Ovary (tissue), 9 donors: ENCODE results near the gene ZNF70. TPM values are rescaled to one million over a fixed set of nuclear protein-coding genes. Genes with fewer than 3 reads are reported as not detected.

Experiments used
- DNase-seq, 5 donors: peaks; one replicate each; pipeline ENCODE4 v3.0.0-alpha.2; 2019 to 2020
- H3K27ac ChIP-seq, 2 donors: fragments of 200-600 bp; one replicate each; pipeline versions ENCODE4 v1.5.1 to v1.8.0; 2019 to 2022
- H3K27me3 ChIP-seq: fragments of 200-600 bp; one replicate; pipeline ENCODE4 v1.8.0; 2022
- H3K36me3 ChIP-seq: fragments of 200-600 bp; sonication (generic); one replicate; pipeline ENCODE4 v1.5.1; 2019
- H3K4me1 ChIP-seq: one replicate; pipeline ENCODE4 v1.8.1; 2013; ENCODE audit warnings: mild to moderate bottlenecking, moderate library complexity; ENCODE audit not compliant: insufficient read depth
- H3K4me3 ChIP-seq: fragments of 200-600 bp; sonication (generic); one replicate; pipeline ENCODE4 v1.5.1; 2017
- H3K9me3 ChIP-seq, 2 donors: fragments of 200-600 bp in 1 of 2; sonication (generic) in 1 of 2; one replicate each; pipeline versions ENCODE4 v1.5.1 to v1.8.1; 2013 to 2019; ENCODE audit warnings: mild to moderate bottlenecking in 1 of 2, moderate library complexity in 1 of 2
- EP300 ChIP-seq: sonication (generic); formaldehyde crosslinking; IDR thresholded peaks from one replicate; pipeline ENCODE4 v1.6.1; 2017; ENCODE audit warnings: antibody characterized with exemption
- POLR2A ChIP-seq: fragments of 450-650 bp; IDR thresholded peaks from one replicate; pipeline ENCODE4 v1.6.1; 2017; ENCODE audit warnings: antibody characterized with exemption, mild to moderate bottlenecking, moderate library complexity
- WGBS, 3 donors: extraction: QIAGEN DNeasy Blood & Tissue Kit in 1 of 3; methylation state at CpG; one replicate each; pipeline versions ENCODE4 v1.1.5 to v1.1.7; 2013 to 2017; 5-methylcytosine and 5-hydroxymethylcytosine counted together
- intact Hi-C, 4 donors: fragments of 100-400 bp; cut with DNase I; formaldehyde crosslinking; loops; one replicate each; pipeline versions ENCODE4 v1.11.0 to v1.15.1; 2022 to 2023
- polyA plus RNA-seq, 2 donors: library from polyadenylated mRNA; stranded (reverse); fragments of 200-250 nt in 1 of 2; fragments of 350-450 nt in 1 of 2; fragmentation: Illumina TruSeq in 1 of 2; extraction: RNeasy Lipid Tissue Mini Kit (QIAGEN cat#74804) in 1 of 2; gene quantifications; one replicate each; pipeline ENCODE4 v1.2.3, GENCODE V29; 2013 to 2014
- total RNA-seq, 7 donors: library from RNA; depleted of rRNA in 2 of 7; stranded (reverse); fragments of >200 nt in 2 of 7; fragmentation: NEBNext Ultra II Directional in 3 of 7; extraction: Animal tissue kit (Norgen Biotek cat#: 25700) in 3 of 7; gene quantifications; one replicate each; pipeline versions ENCODE4 v1.1.0 to v1.2.4, GENCODE V29; 2016 to 2023
- TF ChIP-seq, protein P1 (sequence below), 3 donors: fragments of 450-650 bp in 2 of 3; fragments of 200-600 bp in 1 of 3; IDR thresholded peaks; one replicate each; pipeline versions ENCODE4 v1.5.1 to v1.8.0; 2016 to 2022; ENCODE audit warnings: antibody characterized with exemption in 3 of 3, mild to moderate bottlenecking in 1 of 3
- donor health status: DM: no; HTN: no; CAD: no; lungs with moderate emphysema.
- donor health status: DM: no; HTN: no; CAD: no.
- donor health status: Bipolar disorder and iron deficiency.
- donor health status: DM: yes; HTN: yes; CAD: no.
- donor health status: DM: no; HTN: no; CAD: no.
- donor health status: DM: yes; HTN: yes; CAD: no.

The ZNF70 gene
- total and polyA plus RNA-seq, 9 donors: 3.8 to 21.6 (median 16.1) TPM

DNA sequence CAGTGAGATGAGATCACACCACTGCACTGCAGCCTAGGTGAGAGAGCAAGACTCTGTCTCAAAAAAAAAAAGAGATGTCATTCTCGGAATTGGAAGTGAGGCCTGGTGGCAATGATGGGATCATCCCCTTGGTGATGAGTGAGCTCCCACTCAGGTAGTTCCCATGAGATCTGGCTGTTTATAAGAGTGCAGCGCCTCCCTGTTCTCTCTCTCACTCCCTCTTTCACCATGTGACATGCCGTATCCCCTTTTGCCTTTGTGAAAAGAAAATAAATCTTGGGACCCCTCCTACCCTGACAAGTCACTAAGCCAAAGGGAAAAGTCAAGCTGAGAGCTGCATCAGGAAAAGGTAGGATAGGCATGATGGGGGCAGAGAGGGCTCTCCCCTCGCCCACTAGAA is 28.8 kb downstream of the ZNF70 start:
- Histone ChIP-seq H3K27ac (no peak overlapping the region), H3K4me1 (peaks cover 2% of the 10 kb centered on the region), H3K36me3 (no peaks in the 10 kb centered on the region), H3K27me3 (no peaks in the 10 kb centered on the region), H3K4me3 (no peak overlapping the region), H3K9me3 (no peaks in the 10 kb centered on the region)
- 59 to 71% (median 68%) methylated on average over 4 of the region's 4 CpGs for WGBS, 3 donors
- TF ChIP-seq POLR2A: no peak
- no peak for TF ChIP-seq EP300
- intact Hi-C loops: no loop called here
- DNase-seq: no peak

DNA sequence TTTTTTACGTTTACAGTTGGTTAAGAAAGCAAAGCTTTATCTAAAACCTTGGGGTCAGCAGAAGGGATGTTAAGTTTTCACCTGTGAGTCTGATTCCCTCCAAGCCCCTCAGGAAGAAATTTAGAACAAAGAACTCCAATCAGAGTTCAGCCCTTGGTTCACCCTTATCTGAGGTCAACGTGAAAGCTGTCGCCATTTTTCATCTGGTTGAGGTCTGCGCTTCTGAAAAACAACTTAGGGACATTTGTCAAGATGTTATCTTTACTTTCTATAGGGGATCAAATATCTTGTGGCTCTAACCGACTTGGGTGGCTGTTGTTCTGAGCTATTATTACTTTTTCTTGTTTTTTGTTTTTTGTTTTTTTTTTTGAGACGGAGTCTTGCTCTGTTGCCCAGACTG is 30.1 kb downstream of the ZNF70 start:
- Histone ChIP-seq H3K4me1 (peaks cover 4% of the 10 kb centered on the region), H3K27me3 (no peaks in the 10 kb centered on the region), H3K9me3 (no peaks in the 10 kb centered on the region), H3K4me3 (no peak overlapping the region), H3K27ac (no peak overlapping the region), H3K36me3 (no peaks in the 10 kb centered on the region)
- no peak for DNase-seq
- intact Hi-C loops: loop anchor here in 1 of 4 donors (2.0 kb wide), 1 partner anchor 46 kb away; the partner anchor contains the start of gene CHCHD10
- TF ChIP-seq, protein P1, sequence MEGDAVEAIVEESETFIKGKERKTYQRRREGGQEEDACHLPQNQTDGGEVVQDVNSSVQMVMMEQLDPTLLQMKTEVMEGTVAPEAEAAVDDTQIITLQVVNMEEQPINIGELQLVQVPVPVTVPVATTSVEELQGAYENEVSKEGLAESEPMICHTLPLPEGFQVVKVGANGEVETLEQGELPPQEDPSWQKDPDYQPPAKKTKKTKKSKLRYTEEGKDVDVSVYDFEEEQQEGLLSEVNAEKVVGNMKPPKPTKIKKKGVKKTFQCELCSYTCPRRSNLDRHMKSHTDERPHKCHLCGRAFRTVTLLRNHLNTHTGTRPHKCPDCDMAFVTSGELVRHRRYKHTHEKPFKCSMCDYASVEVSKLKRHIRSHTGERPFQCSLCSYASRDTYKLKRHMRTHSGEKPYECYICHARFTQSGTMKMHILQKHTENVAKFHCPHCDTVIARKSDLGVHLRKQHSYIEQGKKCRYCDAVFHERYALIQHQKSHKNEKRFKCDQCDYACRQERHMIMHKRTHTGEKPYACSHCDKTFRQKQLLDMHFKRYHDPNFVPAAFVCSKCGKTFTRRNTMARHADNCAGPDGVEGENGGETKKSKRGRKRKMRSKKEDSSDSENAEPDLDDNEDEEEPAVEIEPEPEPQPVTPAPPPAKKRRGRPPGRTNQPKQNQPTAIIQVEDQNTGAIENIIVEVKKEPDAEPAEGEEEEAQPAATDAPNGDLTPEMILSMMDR (IDR thresholded peaks at IDR 0.05): no peak
- WGBS, 3 donors: 61 to 67% (median 65%) methylated on average over 6 of the region's 6 CpGs

DNA sequence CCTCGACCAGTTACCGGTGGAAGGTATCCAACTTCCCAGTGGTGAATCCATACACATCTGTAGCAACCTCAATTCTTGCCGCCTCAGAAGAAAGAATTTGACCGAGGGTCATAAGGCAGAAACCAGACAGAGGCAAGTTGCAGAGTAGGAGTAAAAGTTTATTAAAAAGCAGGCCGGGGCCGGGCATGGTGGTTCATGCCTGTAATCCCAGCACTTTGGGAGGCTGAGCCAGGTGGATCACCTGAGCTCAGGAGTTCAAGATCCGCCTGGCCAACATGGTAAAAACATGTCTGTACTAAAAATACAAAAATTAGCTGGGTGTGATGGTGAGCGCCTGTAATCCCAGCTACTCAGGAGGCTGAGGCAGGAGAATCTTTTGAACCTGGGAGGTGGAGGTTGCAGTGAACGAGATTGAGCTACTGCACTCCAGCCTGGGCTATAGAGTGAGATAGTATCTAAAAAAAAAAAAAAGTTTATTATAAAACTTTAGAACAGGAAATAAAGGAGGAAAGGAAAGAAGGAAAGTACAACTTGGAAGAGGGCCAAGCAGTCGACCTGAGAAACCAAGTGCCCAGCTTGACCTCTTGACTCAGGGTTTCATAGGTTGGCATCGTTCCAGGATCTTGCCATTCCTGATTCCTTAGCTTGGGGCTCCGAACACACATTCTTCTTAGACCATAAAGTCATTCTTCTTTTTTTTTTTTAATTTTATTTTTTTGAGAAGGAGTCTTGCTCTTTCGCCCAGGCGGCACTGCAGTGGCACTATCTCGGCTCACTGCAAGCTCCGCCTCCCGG is 32.3 kb downstream of the ZNF70 start:
- Histone ChIP-seq H3K27me3 (no peaks in the 10 kb centered on the region), H3K36me3 (no peaks in the 10 kb centered on the region), H3K27ac (no peak overlapping the region), H3K9me3 (no peaks in the 10 kb centered on the region), H3K4me1 (peaks cover 5% of the 10 kb centered on the region), H3K4me3 (no peak overlapping the region)
- intact Hi-C loops: no loop called here
- DNase-seq: no peak
- TF ChIP-seq POLR2A (no peak), EP300 (no peak)
- TF ChIP-seq, protein P1 (IDR thresholded peaks at IDR 0.05): no peak
- WGBS, 3 donors: 85 to 87% (median 85%) methylated on average over 17 of the region's 17 CpGs

DNA sequence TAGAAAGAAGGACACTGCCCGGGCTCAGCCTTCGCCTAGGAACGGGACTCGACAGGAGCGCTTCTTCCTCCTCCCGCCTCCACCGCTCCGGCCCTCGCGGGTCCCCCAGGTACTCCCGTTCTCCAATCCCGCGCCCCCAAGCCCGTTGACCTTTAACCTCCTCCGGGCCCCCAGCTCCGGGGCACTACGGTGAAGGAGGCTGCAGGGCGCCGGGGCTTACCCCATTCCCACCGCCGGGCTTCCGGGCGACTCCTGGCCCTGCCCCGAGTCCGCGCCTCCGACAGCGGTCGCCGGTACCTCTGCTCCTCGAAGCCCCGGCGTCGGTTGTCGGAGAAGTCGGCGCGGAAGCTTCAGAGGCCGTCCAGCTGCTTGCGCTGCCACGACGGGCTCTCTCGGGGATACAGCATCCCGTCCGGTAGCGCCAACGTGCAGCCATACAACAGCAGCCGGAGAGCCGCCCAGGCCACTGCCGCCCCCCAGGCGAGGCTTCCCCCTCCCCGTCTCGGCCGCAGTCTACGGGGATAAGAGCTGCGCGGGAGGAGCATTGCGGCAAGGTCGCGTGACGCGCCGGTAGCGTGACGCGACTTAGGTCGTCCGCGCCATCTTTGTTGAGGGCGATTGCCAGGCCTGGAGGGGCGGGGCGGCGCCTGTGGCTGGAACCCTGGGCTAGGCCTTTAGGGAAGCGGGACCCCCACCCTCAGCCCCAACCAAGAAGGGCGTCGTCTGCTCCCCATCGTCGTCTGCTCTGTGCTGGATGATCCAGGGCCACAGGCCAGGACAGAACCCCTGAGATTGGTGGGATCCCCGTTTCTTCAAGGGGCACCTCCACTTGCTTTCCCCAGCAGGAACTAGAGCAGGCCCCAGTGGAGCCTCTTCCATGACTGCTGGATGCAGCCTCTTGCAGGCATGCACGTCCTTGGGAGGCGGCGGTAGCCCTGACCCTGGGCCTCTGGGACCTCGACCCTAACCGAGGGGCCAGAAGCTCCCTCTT is 33.8 kb downstream of the ZNF70 start:
- Histone ChIP-seq H3K27me3 (no peaks in the 10 kb centered on the region), H3K9me3 (no peaks in the 10 kb centered on the region), H3K36me3 (no peaks in the 10 kb centered on the region), H3K27ac (peak overlapping the region; percentile 31 to 64), H3K4me3 (peak overlapping the region; percentile 79), H3K4me1 (peaks cover 5% of the 10 kb centered on the region)
- 2 to 4% (median 2%) methylated on average over 77 to 84 of the region's 84 CpGs for WGBS, 3 donors
- TF ChIP-seq, protein P1 (IDR thresholded peaks at IDR 0.05): peak in 1 of 3 donors; percentile 20
- no peak for TF ChIP-seq EP300
- peak; percentile 68 for TF ChIP-seq POLR2A
- DNase-seq: peak; percentile 88 to 92 (median 91)
- intact Hi-C loops: no loop called here
